PC-3 (cell line): ENCODE data around the gene LTBP3. TPM values are rescaled to one million over a fixed set of nuclear protein-coding genes. Genes with fewer than 3 reads are reported as not detected.
"Not testable (repeated sequence)": the region's sequence is repeated elsewhere in the genome, so short reads cannot be mapped to it uniquely, and the experiment has no call there.

Experiments used
- ATAC-seq: fragments of 200-7000 bp; cut with Tn5 transposase; 2 replicates; pipeline ENCODE4 v1.9.1; 2020; ENCODE audit warnings: mild to moderate bottlenecking, moderate library complexity
- BruUV-seq: library from RNA; stranded (reverse); fragments of 400-500 nt; replicated peaks from 2 replicates; lab custom pipeline; 2021; lab: Mats Ljungman, UMichigan
- CTCF ChIA-PET: fragments of 300-600 bp; sonication (Branson Sonifier 250); formaldehyde crosslinking; loops from one replicate; lab custom pipeline; 2022; ENCODE audit warnings: antibody characterized with exemption; lab: Charles Lee
- POLR2A ChIA-PET: fragments of 300-600 bp; sonication (Branson Sonifier 250); formaldehyde crosslinking; loops from one replicate; lab custom pipeline; 2022; ENCODE audit warnings: antibody characterized with exemption; ENCODE audit not compliant: unreplicated experiment; lab: Charles Lee
- DNase-seq: peaks from one replicate; pipeline ENCODE4 v3.0.0-alpha.2; 2015
- H2AFZ ChIP-seq: fragments of 300-600 bp; sonication (generic); 2 replicates; pipeline ENCODE4 v1.6.0; 2016; ENCODE audit warnings: antibody characterized with exemption, low read length
- H3F3A ChIP-seq: fragments of 300-600 bp; sonication (generic); one replicate; pipeline ENCODE4 v1.6.0; 2017; ENCODE audit warnings: antibody characterized with exemption, low read length, control low read depth, mild to moderate bottlenecking; ENCODE audit not compliant: unreplicated experiment
- H3K27ac ChIP-seq: fragments of 300-600 bp; sonication (generic); 2 replicates; pipeline ENCODE4 v1.5.1; 2016; ENCODE audit warnings: mild to moderate bottlenecking, low read length
- H3K27me3 ChIP-seq: fragments of 300-600 bp; sonication (generic); 2 replicates; pipeline ENCODE4 v1.6.1; 2016; ENCODE audit warnings: low read length, mixed read lengths
- H3K36me3 ChIP-seq: fragments of 300-600 bp; sonication (generic); 2 replicates; pipeline ENCODE4 v1.6.1; 2016; ENCODE audit warnings: low read depth, mixed run types, low read length, mixed read lengths
- H3K4me1 ChIP-seq: fragments of 300-600 bp; sonication (generic); 2 replicates; pipeline ENCODE4 v1.5.1; 2016; ENCODE audit warnings: low read length; ENCODE audit not compliant: insufficient read depth
- H3K4me2 ChIP-seq: fragments of 300-600 bp; sonication (generic); 2 replicates; pipeline ENCODE4 v1.6.0; 2016; ENCODE audit warnings: low read length
- H3K4me3 ChIP-seq: fragments of 300-600 bp; sonication (generic); 2 replicates; pipeline ENCODE4 v1.5.1; 2016; ENCODE audit warnings: mild to moderate bottlenecking, low read length, mixed read lengths
- H3K79me2 ChIP-seq: fragments of 300-600 bp; sonication (generic); 2 replicates; pipeline ENCODE4 v1.6.1; 2017; ENCODE audit warnings: low read length, mixed read lengths
- H3K9ac ChIP-seq: fragments of 300-600 bp; sonication (generic); 2 replicates; pipeline ENCODE4 v1.6.0; 2016; ENCODE audit warnings: mild to moderate bottlenecking, low read length
- H3K9me2 ChIP-seq: fragments of 300-600 bp; sonication (generic); replicated peaks from 2 replicates; pipeline ENCODE4 v1.6.1; 2016; ENCODE audit warnings: mixed run types, low read length, mixed read lengths
- H3K9me3 ChIP-seq: fragments of 300-600 bp; sonication (generic); 2 replicates; pipeline ENCODE4 v1.6.1; 2016; ENCODE audit warnings: low read length, mixed read lengths
- H4K20me1 ChIP-seq: fragments of 300-600 bp; sonication (generic); 2 replicates; pipeline ENCODE4 v1.6.1; 2016; ENCODE audit warnings: low read length, mixed read lengths
- CTCF ChIP-seq: fragments of 300-600 bp; sonication (generic); conservative IDR thresholded peaks from 2 replicates; pipeline ENCODE4 v1.5.1; 2017; ENCODE audit warnings: antibody characterized with exemption, low read depth, mild to moderate bottlenecking, low read length
- EZH2 ChIP-seq: fragments of 300-600 bp; sonication (generic); IDR thresholded peaks from one replicate; pipeline ENCODE4 v1.6.1; 2017; ENCODE audit warnings: antibody characterized with exemption, mild to moderate bottlenecking, low read length; ENCODE audit not compliant: unreplicated experiment
- EZH2phosphoT487 ChIP-seq: fragments of 300-600 bp; sonication (generic); IDR thresholded peaks from 2 replicates; pipeline ENCODE4 v1.6.1; 2018; ENCODE audit warnings: mild to moderate bottlenecking, antibody characterized with exemption, low read length, borderline replicate concordance
- intact Hi-C: fragments of 100-400 bp; cut with micrococcal nuclease; formaldehyde crosslinking; loops from 2 replicates; pipeline ENCODE4 v1.9.0; 2023
- total RNA-seq: library from RNA; depleted of rRNA; stranded (reverse); fragments of >200 nt; gene quantifications from 2 replicates; pipeline ENCODE4 v1.2.3, GENCODE V29; 2014

The LTBP3 gene
- total RNA-seq, 1 experiment from 2014 or later, result 197 TPM

DNA sequence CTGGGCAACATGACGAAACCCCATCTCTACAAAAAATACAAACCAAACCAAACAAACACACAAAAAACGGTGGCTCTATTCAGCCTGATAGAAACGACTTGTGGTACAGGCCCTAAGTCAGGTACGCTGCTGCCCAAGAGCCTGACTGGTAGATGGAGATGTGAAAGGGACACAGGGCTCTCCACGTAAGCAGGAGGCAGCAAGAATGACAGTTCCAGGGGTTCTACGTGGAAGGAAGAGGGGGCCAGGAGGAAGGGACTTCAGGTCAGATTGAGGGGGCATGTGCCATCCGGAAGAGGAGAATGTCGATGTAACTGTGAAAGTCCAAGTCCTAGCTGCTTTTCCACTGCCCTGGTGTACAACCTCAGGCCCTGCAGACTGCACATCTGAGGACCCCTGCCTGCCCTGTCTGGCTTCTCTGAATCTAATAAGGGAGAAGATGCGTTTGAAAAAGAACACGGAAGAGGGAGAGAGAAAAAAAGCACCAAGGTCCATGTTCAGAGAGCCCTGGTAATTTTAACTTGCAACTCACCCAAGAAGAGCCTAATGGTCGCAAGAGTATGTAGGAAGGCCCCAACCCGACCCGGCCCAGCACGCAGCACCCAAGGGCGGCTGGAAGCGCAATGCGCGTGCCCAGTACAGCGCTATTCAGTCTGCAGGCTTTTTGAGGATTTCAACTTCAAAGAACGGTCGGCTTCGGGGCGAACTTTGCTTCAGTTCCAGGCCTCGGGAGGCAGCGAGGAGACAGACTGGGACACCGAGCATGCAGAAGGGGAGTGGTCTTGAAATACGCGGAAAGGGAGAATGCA is 11.2 kb upstream of the LTBP3 start:
- H3K4me3 ChIP-seq, result peak overlapping the region; percentile 97
- H3K9me3 ChIP-seq, result no peaks in the 10 kb centered on the region
- peak overlapping the region; percentile 80 for H2AFZ ChIP-seq
- H4K20me1 ChIP-seq, result no peaks in the 10 kb centered on the region
- peak overlapping the region; percentile 93 for H3K9ac ChIP-seq
- no peak for DNase-seq
- no peaks in the 10 kb centered on the region for H3K36me3 ChIP-seq
- H3K27ac ChIP-seq, result peak overlapping the region; percentile 86
- H3K4me1 ChIP-seq, result peaks cover 48% of the 10 kb centered on the region
- H3K4me2 ChIP-seq, result peak overlapping the region; percentile 93
- H3K9me2 ChIP-seq, result no peaks in the 10 kb centered on the region
- H3K27me3 ChIP-seq, result no peaks in the 10 kb centered on the region
- H3F3A ChIP-seq, result peaks cover 4% of the 10 kb centered on the region
- H3K79me2 ChIP-seq, result peaks cover 50% of the 10 kb centered on the region
- TF ChIP-seq EZH2phosphoT487 (no peak), CTCF (no peak)
- TSS peak; percentile 78 for BruUV-seq
- ChIA-PET CTCF (interaction anchor here (3.2 kb wide), 1 partner anchor 28 kb away, joined by 25 read pairs; no protein-coding TSS in a partner anchor), POLR2A (interaction anchor here (0.6 to 1.1 kb wide), 3 partner anchors 78 to 149 kb away, joined by 3 to 8 read pairs (median 3); no protein-coding TSS in a partner anchor)
- intact Hi-C loops, result no loop called here
- ATAC-seq, result peak; percentile 9

DNA sequence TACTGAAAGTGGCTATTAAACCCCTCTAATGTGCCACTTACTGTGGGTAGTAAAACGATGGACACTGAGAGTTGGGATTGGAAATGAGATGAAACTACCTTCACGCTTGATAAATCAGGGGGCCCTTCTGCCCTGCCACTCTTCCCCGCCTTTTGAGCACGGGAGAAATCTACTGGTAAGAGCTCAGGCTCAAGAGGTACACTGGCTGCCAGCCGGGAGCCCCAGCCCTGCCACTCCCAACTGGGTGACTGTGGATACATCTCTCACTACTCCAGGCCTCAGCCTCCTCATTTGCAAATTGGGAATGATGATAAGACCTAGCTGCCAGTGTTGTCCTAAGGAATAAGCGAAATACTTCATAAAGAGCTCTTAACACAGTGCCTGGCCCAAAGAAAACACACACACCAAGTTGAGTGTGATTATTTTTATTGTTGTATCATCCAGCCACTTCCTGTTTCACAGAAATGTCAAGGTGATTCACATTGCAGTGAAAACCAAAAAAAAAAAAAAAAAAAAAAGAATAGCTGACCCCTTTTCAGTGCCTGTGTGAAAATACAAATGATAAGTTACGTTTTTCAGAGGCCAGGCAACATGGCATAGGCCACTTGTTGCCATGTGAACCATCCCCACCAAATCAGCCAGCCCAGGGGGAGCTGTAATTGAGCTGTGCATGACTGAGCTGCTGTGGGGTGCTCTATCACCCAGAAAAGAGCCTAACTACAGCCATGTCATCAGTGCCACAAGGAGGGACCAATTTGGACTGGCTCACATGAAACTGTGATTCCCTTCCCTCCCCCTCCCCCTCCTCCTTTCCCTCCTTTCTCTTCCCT is 7.7 kb upstream of the LTBP3 start:
- peak; percentile 41 for DNase-seq
- no TSS peak for BruUV-seq
- Histone ChIP-seq H3K27me3 (no peaks in the 10 kb centered on the region), H3K4me2 (peak overlapping the region; percentile 33), H3K36me3 (no peaks in the 10 kb centered on the region), H3K4me3 (no peak overlapping the region), H2AFZ (no peak overlapping the region), H3K4me1 (peaks cover 29% of the 10 kb centered on the region), H4K20me1 (no peaks in the 10 kb centered on the region), H3K9ac (no peak overlapping the region), H3K27ac (peak overlapping the region; percentile 20), H3K9me2 (no peaks in the 10 kb centered on the region), H3K9me3 (no peaks in the 10 kb centered on the region), H3K79me2 (peaks cover 28% of the 10 kb centered on the region), H3F3A (no peaks in the 10 kb centered on the region)
- CTCF ChIA-PET, result interaction anchor here (0.7 kb wide), 1 partner anchor 19 kb away, joined by 9 read pairs; no protein-coding TSS in a partner anchor
- TF ChIP-seq EZH2, result no peak
- no peak for TF ChIP-seq CTCF
- no peak for TF ChIP-seq EZH2phosphoT487
- POLR2A ChIA-PET, result interaction anchor here (0.6 kb wide), 2 partner anchors 59 to 122 kb away, joined by 3 to 12 read pairs; no protein-coding TSS in a partner anchor
- intact Hi-C loops, result no loop called here
- no peak for ATAC-seq

GRCh38 chr11:65564879-65565559 is 6.9 kb upstream of the LTBP3 start:
- H3K9me3 ChIP-seq, H3F3A ChIP-seq, ATAC-seq, intact Hi-C loops, H2AFZ ChIP-seq, BruUV-seq, H3K27me3 ChIP-seq, H3K4me3 ChIP-seq, H3K4me2 ChIP-seq, H3K9me2 ChIP-seq, H4K20me1 ChIP-seq, CTCF ChIA-PET, DNase-seq, H3K36me3 ChIP-seq, H3K9ac ChIP-seq: not testable (repeated sequence)
- H3K27ac ChIP-seq, result peak overlapping the region; percentile 20; the same call in 1 of the 2 replicates
- H3K79me2 ChIP-seq, result peaks cover 22% of the 10 kb centered on the region
- peaks cover 37% of the 10 kb centered on the region for H3K4me1 ChIP-seq
- POLR2A ChIA-PET, result interaction anchor here (0.6 kb wide), 1 partner anchor 82 kb away, joined by 5 read pairs; no protein-coding TSS in a partner anchor
